Measurements from ENCODE around the gene MIER2.
"Not testable (repeated sequence)": the region's sequence is repeated elsewhere in the genome, so short reads cannot be mapped to it uniquely, and the experiment has no call there.

The MIER2 gene

DNA sequence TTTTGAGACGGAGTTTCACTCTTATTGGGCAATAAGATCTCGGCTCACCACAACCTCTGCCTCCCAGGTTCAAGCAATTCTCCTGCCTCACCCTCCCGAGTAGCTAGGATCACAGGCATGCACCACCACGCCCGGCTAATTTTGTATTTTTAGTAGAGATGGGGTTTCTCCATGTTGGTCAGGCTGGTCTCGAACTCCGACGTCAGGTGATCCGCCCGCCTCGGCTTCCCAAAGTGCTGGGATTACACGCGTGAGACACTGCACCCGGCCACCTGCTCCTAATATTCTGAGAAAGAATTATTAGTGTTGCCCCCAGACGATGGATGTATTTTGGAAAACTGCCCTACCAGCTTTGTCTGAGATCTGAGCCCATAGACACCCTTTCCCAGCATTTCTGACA, 10.9 kb upstream of the MIER2 start:
- DNase-seq (ENCODE audit: low spot score): not testable (repeated sequence)

DNA sequence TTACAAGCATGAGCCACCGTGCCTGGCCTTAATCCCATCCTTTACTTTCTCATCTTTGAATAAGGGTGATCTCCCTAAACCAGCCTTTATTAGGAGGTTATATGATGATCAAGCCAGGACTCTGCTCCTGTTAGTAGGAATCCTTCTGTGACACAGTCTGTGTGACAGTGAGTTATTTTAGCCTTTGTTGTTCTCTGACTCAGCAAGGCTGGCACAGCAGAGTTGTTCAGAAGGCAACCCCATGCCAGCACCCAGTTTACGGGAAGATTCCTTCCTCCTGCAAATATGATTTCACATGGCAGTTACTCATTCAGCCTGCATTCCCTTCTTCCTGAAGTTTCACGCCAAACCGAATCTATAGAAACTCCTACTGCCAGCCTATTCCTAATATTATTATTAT, 10.5 kb upstream of the MIER2 start:
- DNase-seq (ENCODE audit: low spot score): no peak

DNA sequence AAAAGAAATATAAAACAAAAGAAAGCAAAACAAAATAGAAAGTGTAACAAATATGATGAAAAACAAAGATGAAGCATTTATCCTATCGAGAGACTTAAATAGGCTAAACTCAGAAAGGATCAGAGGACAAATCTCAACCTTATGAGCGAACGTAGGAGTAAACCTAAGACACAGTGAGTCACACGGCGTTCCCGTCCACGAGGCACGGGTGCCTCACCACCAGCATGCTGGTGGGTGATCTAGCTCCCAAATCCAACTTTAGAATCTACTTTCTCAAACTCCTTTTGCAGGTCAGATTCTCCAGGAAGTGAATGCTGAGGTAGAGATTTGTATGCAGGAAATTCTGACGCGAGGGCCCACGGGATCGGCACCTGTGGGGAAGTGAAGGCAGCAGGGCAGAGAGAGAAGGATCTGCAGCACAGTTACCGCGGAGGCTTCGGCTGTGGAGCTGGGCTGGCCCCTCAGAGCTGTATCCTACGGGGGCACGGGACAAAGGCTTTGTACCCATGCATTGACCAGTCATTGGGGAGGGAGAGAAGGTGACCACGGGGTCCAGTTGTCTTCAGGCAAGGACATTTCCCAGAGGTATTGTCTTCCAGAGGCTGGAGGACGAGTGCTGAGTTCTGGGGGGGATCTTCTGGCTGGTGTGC, 7.5 kb upstream of the MIER2 start:
- no peak for DNase-seq (ENCODE audit: low spot score)

DNA sequence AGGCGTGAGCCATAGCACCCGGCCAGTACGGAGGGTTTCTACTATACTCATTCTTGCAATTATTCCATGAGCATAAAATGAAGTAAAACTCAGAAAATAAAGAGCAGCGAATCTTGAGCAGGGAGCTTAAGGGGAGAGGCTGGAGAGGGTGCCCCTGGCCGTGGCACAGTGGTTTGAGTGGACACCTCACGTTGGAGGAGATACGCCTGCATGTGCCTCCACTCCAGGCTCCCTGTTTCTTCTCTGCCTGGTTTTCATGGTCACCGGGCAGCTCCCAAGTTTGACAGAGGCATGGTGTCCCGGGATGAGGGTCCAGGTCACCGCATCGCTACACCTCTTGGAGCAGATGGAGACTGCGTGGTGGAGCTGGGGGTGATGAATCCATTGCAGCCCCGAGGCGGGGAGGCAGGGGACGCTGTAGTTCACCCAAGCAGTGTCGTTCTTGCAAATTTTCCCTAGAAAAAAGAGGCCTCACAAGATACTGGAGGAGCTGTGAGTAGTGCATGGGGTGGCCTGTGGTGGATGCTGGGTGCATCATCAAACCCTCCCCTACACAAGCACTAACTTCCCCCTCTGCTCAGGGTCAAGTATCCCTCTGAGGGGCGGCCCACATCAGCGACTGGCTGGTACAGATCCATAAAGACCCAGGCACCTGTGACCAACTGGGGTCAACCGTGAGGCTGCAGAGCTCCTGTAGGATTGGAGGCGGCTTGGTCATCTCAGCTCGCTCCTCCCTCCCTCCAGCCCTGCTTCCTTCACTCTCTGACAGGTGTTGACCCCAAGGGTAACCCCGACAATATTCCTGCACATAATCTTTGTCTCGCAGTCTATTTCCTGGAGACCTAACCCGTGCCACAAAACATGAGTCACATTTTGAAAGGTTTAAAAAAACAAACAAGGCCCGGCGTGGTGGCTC, 3.6 kb upstream of the MIER2 start:
- DNase-seq (ENCODE audit: low spot score): peak; percentile 33

DNA sequence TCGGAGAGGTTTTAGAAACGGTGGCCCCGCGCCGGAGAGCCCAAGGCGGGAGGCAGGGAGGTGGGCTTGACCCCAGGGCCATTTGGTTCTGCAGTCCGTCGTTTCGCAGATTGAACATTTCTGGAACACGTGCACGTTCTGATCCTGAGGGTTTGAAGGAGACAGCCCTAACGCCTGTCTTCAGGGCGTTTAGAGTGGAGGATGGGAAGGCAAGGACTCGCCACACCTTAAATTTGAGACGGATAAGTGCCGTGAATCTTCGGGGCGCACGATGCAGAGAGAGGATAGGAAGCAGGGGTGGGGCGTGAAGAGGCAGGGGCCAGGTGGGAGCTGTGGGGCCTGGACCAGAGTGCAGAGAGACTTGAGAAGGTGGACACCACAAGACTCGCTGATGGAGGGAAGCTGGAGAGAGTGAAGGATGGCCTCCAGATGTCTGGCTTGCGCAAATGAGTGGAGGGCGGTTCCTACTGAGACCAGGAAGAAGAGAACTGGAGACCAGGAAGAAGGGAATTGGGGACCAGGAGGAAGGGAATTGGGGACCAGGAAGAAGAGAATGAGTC, 804 bp upstream of the MIER2 start:
- no peak for DNase-seq (ENCODE audit: low spot score)

DNA sequence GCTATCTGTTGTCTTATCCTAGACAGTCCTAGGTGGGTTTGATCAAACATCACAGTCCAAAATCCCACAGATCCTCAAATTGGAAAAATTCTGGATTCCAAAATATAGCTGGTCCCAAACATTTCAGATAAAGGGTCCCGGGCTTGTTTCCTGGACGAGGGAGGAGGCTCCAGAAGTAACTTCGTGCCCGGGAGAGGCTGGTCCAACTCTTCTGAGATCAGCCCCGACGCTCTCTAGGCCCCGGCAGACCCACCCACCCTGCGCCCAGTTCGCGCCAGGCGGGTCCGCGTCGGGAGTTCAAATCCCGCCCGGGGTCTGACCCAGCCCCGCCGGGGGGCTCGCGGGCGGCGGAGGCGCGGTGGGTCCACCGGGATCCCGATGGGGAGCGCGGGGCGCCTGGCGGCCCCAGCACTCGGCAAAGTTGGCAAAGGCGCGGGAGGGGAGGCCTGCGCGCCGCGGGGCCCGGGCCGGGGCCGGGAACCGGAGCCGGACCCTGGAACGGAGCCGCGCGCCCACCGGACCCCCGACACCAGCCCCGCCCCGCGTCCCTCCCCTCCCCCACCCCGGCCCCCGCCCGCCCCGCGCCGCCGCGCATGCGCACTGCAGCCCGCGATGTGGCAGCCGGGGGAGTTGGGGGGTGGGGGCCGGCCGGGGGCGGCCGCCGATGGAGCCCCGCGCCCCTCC, 513 bp downstream of the MIER2 start:
- no peak for DNase-seq (ENCODE audit: low spot score)

DNA sequence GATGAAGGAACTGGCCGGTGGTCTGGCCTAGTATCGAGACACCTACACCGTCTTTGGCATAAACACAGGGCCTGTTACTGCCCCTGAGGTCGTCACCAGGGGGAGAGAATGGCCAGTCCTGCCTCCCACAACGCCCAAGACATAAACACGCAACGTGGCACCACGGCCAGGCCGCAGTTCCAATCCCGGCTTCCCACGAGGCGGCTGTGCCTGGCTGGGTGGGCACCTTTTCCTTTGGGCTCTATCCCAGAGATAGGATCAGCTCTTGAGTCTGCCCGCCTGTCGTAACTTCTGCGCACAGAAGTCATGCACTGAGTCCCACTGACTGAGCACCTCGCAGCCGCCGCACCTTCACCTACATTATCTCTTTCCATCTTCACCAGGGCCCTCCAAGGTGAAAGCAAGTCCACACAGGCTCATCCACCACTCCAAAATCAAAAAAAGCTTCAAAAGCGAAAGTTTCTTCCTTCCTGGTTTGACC, 1.1 kb downstream of the MIER2 start:
- no peak for DNase-seq (ENCODE audit: low spot score)

DNA sequence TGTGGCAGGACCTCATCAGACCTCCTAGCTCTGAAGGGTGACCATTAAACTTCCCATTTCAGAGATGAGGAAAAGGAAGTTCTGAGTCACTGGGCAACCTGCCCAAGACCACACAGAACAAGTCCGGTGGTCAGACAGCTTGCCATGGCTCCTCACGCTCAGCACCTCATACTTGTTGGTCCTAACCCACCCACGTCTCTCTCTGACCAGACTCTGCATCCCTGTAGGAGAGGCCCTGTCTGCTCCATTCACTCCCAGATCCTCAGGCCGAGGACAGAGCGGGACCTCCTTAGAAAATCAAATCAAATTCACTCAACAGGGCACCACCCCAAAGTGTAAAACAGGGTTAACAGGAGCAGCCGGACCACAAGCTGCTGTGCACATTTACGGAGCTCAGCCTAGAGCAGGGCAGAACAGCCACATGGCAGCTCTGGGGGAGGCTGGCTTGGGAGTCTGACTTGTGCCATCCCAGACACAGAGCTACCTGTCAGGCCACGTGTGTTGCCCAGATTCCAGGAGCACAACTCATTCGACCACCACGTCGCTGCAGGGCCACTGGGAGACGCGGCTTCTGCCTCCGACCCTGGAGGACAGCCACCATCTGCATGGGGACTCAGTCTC, 1.7 kb downstream of the MIER2 start:
- DNase-seq (ENCODE audit: low spot score): peak; percentile 13

DNA sequence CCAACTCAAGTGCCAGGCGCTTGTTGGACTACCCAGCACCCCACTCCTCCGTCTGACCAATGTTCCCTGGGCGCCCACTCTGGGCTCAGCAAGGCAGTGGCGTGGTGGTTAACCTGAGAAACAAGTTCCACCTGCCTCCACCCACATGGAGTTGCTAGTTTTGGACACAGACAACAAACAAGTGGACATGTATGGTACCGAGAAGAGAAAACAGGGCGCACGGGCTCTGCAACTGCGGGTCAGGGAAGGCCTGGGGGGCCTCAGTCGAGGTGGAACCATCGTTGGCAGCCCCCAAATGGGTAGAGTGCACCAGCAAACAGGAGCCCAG, 2.5 kb downstream of the MIER2 start:
- no peak for DNase-seq (ENCODE audit: low spot score)

DNA sequence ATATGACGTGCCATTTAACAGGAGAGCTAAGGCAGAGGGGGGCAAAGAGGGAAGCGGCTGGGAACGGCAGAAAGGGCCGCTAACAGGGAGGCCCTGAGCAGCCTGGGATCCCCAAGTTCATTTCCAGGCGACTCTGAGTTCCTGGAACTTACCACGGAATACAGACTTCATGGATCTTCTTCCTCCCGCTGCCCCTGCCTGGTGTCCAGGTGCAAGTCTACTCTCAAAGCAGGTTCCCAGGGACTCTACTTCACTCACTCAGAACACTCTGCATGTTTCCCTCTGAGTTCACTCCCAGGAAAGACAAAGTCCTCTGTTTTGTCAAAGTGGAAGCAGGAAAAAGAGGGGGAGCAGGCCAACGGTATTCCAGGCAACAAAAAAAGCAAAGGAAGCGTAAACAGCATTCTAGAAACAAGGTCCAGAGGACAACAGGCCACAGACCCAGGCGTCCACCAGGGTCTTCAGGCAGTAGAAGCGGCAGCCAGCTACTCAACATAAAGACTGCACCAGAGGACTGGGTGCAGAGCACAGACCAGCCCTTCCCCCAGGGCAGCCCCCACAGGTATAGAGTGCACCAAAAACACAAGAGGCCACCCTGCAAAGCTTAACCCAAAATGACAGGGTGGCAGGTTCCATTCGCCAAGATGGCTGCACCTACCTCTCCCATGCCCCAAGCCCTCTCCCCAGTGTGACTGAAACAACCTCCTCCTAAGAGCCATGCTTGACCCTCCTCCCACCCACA, 3.0 kb downstream of the MIER2 start:
- DNase-seq (ENCODE audit: low spot score): no peak

DNA sequence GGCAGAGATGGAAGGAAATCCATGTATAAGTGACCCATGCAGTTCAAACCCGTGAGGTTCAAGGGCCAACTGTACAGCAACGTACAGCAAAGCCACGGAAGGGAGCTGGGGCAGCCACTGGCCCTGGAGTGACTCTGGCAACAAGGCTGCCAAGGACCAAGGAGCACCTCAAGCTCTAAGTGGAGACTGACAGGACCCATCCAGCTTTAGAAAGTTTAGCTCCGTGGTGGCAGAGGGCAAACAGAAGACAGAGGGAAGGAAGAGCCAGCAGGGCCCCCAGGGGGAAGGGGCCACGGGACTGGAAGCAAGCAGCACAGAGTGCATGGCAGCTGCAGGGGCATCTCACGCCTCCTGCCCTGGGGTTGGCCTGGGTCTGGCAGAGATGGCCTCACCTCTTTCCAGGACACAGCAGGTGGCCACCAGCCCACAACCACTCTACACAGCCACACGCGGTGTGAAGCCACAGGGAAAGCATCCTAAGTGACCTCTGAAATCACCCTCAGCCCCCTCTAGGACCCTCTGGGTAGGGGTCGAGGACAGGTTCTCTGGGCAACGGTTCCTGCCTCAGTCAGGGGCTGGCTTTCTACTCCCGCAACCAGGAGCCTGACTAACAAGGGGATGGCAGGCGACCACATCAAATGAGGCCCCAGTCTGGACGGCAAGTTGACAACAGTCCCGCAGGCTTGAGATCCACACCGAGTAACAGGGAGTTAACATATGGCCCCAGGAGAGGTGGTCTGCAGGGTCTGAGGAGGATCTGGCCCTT, 3.8 kb downstream of the MIER2 start:
- no peak for DNase-seq (ENCODE audit: low spot score)

DNA sequence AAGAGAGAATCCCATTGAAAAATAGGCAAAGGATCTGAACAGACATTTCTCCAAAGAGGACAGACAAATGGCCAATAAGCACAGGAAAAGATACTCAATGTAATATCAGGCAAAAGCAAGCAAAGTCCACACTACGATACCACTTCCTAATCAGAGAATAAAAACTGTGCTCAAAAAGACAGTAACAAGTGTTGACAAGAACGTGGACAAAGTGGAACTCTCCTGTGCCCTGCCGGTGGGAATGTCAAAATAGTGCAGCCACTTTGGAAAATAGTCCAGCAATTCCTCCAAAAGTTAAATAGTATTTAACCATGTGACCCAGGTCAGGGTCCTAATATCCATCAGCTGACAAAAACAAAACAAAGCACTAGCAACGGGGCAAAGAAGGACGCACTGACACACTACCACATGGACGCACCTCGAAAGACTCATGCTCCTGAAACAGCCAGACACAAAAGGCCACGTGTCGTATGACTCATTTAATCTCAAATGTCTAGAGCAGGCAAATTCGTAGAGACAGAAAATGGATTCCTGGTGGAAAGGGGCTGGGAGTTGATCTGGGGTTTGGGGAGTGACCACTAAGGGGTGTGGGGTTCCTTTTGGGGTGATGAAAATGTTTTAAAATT, 5.2 kb downstream of the MIER2 start:
- DNase-seq (ENCODE audit: low spot score): no peak

DNA sequence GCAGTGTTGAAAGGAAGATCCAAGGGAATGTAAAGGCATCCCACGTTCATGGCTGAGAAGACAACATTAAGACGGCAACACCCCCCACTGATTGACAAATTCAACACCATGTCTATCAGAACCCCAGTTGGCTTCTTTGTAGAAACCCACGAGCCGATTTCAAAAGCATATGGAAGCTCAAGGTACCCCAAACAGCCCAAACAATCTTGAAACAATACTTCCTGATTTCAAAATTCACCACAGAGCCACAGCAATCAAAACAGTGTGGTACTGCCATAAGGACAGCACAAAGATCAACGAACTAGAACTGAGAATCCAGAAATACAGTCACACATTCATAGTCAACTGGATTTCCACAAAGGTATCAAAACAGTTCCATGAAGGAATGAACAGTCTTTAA, 6.2 kb downstream of the MIER2 start:
- no peak for DNase-seq (ENCODE audit: low spot score)

DNA sequence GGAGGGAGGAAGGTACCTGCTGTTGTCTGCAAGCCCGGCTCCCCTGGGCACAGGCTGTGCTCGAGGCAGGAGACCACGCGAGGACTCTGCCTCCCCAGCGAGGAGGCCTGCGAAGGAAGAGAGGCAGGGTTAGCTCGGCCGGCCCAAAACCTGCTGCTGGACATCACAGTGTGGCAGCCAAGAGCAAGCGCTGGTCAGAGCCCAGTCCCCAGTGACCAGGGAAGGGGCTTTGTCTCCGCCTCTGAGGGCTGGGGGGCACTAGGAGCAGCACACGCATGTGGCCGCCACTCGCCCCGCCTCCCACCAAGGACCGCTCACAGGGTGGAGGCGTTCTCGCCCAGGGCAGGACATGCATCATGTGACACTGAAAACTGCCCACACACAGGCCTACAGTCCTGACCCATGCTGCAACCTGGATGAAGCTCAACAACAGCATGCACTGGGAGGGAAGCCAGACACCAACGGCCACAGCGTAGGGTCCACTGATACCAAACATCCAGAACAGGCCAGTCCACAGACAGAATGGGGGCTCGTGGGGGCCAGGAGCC, 8.5 kb downstream of the MIER2 start:
- no peak for DNase-seq (ENCODE audit: low spot score)

DNA sequence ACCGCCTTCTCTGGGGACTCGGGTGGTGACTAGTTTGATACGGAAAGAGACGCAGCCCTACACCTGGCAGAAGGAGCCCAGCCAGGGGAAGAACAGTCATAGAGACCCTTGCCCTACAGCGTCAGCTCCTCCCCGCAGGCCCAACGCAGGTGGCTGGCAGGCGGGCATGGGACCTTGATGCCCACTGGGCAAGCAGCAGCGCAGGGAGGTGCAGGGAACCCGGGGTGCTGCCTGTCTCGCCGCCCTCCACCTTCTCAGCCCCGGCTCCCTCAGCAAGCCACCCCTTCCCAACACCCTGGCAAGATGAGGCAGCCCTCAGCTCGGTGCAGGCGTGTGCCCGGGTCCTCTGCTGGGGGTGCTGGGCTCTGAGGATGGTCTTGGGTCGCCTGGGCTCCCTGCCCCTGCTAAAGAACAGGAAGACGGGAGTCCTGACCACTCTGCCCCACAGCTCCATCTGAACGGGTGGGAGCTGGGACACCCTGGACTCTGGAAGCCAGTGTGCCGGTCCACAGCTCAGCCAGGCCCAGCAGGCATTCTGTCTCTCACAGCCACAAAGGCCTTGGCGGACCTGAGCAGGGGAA, 9.0 kb downstream of the MIER2 start:
- DNase-seq (ENCODE audit: low spot score): no peak

DNA sequence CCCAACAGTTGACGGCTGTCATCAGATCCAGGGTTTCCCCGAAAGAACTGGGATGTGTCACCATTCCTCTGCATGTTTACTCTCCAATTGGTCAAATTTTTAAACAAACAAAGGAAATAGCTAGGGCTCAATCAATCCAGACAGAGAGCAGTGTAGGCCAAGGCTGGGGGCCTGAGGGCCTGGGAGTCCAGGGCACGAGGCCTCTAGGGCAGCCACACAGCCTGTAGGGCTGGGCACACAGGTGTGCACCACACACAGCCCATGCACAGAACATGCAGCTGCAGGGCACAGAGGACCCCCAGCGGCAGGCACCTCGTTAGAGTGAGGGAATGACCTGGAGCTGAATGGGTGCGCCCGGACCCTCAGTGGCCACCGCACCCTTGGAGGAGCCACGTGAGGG, 9.5 kb downstream of the MIER2 start:
- no peak for DNase-seq (ENCODE audit: low spot score)

DNA sequence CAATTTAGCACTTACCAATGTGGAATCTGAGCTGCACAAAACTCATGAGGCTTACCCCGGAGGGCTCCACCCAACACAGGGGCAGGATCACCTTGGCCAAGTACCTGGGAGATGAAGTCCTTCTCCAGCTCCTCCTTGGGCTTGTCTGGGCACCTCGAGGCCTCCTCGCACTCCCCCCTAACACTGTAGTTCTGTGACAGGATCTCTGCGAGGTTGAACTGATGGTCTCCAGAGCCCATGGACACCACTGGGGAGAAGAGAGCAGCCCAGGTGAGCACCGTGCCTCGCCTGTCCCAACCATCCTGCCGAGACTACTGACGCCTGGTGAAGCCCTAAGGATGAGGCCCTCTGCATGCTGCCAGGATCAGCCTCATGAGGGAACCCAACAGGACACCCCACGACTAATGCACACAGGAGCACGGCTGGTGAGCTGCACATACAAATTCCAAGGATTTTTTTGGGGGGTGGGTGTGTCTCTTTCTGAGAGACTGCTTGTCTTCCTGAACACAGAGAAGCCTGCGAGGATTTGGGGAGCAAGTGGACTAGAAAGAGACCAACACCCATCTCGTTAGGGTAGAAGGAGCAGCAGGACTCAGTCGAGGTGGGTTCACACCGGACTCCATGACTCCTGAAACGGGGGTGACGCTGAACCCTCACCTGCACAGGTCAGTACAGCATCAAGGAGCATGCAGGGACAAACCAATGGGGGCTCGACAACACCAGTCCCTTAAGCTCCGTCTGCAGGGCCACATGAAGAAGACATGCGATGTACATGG, 10.1 kb downstream of the MIER2 start:
- DNase-seq (ENCODE audit: low spot score): no peak

DNA sequence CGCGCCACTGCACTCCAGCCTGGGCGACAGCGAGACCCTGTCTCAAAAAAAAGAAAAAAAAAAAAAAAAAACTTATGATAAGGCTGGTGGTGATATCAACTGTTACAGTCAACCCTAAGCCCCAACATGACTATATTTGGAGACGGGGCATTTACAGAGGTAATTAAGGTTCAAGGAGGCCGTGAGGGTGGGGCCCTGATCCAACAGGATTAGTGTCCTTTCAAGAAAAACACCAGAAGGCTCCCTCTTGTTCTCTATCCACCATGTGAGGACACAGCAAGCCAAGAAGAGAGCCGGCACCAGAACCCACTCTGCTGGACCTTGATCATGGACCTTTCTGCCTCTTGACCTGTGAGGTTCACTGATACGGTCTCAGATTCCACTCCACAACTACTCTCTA, 14.1 kb downstream of the MIER2 start:
- no peak for DNase-seq (ENCODE audit: low spot score)

DNA sequence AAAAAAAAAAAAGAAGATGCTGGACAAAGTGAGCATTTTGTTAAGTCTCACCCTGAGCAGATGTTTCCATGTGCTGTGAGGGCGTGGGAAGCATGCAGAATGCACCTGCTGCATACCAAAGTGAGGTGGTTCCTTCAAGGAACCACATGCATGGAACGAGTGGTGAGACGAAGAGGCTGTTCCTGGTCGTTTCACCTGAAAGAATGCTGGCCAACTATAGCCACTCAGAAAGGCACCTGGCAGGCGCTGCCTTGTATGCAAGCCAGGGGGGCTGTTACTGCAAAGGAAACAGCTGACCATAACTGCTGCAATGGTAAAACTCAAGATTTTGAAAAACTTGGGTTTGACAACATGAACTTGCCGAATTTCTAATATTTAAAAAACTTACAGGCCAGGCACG, 14.7 kb downstream of the MIER2 start:
- DNase-seq (ENCODE audit: low spot score): no peak
